ENCODE results near the gene FARP1.

Gene FARP1

GRCh38 chr13:98486412-98486811, 343.5 kb downstream of the FARP1 start:
- 0 out of 2 replicates have a peak, but pooled peaks cover 13% of the 10 kb centered on the region for H4K20me1 ChIP-seq (ENCODE audit: insufficient read depth)
- H3K36me3 ChIP-seq (ENCODE audit: insufficient read depth): no peaks in the 10 kb centered on the region
- H3K9ac ChIP-seq: no peak overlapping the region
- no peak overlapping the region for H2AFZ ChIP-seq (ENCODE audit: low read depth)
- TF ChIP-seq, protein P1, sequence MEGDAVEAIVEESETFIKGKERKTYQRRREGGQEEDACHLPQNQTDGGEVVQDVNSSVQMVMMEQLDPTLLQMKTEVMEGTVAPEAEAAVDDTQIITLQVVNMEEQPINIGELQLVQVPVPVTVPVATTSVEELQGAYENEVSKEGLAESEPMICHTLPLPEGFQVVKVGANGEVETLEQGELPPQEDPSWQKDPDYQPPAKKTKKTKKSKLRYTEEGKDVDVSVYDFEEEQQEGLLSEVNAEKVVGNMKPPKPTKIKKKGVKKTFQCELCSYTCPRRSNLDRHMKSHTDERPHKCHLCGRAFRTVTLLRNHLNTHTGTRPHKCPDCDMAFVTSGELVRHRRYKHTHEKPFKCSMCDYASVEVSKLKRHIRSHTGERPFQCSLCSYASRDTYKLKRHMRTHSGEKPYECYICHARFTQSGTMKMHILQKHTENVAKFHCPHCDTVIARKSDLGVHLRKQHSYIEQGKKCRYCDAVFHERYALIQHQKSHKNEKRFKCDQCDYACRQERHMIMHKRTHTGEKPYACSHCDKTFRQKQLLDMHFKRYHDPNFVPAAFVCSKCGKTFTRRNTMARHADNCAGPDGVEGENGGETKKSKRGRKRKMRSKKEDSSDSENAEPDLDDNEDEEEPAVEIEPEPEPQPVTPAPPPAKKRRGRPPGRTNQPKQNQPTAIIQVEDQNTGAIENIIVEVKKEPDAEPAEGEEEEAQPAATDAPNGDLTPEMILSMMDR (conservative IDR thresholded peaks at IDR 0.05; ENCODE audit: low read depth, low read length): no peak
- no peak overlapping the region for H3K4me2 ChIP-seq
- no peak overlapping the region for H3K4me3 ChIP-seq (IDR thresholded peaks at IDR 0.05; ENCODE audit: insufficient read depth, low read depth, low read length)
- no peaks in the 10 kb centered on the region for H3K27me3 ChIP-seq (ENCODE audit: insufficient read depth, low read depth)
- no peak overlapping the region for H3K27ac ChIP-seq
- peaks cover 80% of the 10 kb centered on the region for H3K4me1 ChIP-seq (ENCODE audit: low read depth, poor library complexity, severe bottlenecking)
- H3K79me2 ChIP-seq (ENCODE audit: insufficient read depth, low read depth): peaks cover 46% of the 10 kb centered on the region

- Histone ChIP-seq H3K9ac (no peak overlapping the region), H3K27ac (no peak overlapping the region), H3K27me3 (ENCODE audit: insufficient read depth, low read depth) (no peaks in the 10 kb centered on the region), H3K4me3 (IDR thresholded peaks at IDR 0.05; ENCODE audit: insufficient read depth, low read depth, low read length) (no peak overlapping the region), H2AFZ (ENCODE audit: low read depth) (no peak overlapping the region), H3K36me3 (ENCODE audit: insufficient read depth) (no peaks in the 10 kb centered on the region), H3K79me2 (ENCODE audit: insufficient read depth, low read depth) (peaks cover 47% of the 10 kb centered on the region), H3K4me2 (no peak overlapping the region), H4K20me1 (ENCODE audit: insufficient read depth) (0 out of 2 replicates have a peak, but pooled peaks cover 16% of the 10 kb centered on the region), H3K4me1 (ENCODE audit: low read depth, poor library complexity, severe bottlenecking) (peaks cover 80% of the 10 kb centered on the region)
- TF ChIP-seq, protein P1 (conservative IDR thresholded peaks at IDR 0.05; ENCODE audit: low read depth, low read length): no peak
These were observed 344.1 kb downstream of the FARP1 start for GRCh38 chr13:98487016-98487415.

GRCh38 chr13:98487522-98487921, 344.6 kb downstream of the FARP1 start:
- Histone ChIP-seq H3K9ac (no peak overlapping the region), H3K36me3 (ENCODE audit: insufficient read depth) (no peaks in the 10 kb centered on the region), H2AFZ (ENCODE audit: low read depth) (no peak overlapping the region), H3K4me1 (ENCODE audit: low read depth, poor library complexity, severe bottlenecking) (peaks cover 80% of the 10 kb centered on the region), H3K4me2 (no peak overlapping the region), H3K79me2 (ENCODE audit: insufficient read depth, low read depth) (peaks cover 52% of the 10 kb centered on the region), H3K27me3 (ENCODE audit: insufficient read depth, low read depth) (no peaks in the 10 kb centered on the region), H4K20me1 (ENCODE audit: insufficient read depth) (0 out of 2 replicates have a peak, but pooled peaks cover 16% of the 10 kb centered on the region), H3K4me3 (IDR thresholded peaks at IDR 0.05; ENCODE audit: insufficient read depth, low read depth, low read length) (no peak overlapping the region), H3K27ac (no peak overlapping the region)
- TF ChIP-seq, protein P1 (conservative IDR thresholded peaks at IDR 0.05; ENCODE audit: low read depth, low read length): no peak

DNA sequence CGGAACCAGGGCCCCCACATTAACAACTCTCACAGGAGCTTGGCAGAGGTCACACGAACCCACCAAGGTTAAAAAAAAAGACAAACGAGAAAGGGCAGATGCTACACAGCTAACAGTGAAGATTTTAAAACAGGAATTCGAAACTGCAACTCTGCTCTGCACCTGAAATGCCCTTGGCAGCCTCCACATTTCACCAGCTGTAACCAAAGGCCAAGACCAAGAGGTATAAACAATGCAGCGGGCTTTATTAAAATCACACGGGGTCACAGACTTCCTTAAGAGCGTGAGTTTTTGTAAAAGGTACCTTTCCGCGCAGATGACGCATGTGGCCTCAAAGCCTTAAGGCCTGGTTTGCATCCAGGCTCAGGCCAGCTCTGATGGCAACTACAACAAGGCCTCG, 345.8 kb downstream of the FARP1 start:
- H3K36me3 ChIP-seq (ENCODE audit: insufficient read depth): no peaks in the 10 kb centered on the region
- 0 out of 2 replicates have a peak, but pooled peaks cover 16% of the 10 kb centered on the region for H4K20me1 ChIP-seq (ENCODE audit: insufficient read depth)
- peaks cover 88% of the 10 kb centered on the region for H3K4me1 ChIP-seq (ENCODE audit: low read depth, poor library complexity, severe bottlenecking)
- H3K27ac ChIP-seq: peak overlapping the region; percentile 38
- H2AFZ ChIP-seq (ENCODE audit: low read depth): no peak overlapping the region
- H3K79me2 ChIP-seq (ENCODE audit: insufficient read depth, low read depth): peaks cover 55% of the 10 kb centered on the region
- H3K9ac ChIP-seq: peak overlapping the region; percentile 23; the same call in 1 of the 2 replicates
- peak overlapping the region; percentile 43 for H3K4me2 ChIP-seq
- TF ChIP-seq, protein P1 (conservative IDR thresholded peaks at IDR 0.05; ENCODE audit: low read depth, low read length): no peak
- no peak overlapping the region for H3K4me3 ChIP-seq (IDR thresholded peaks at IDR 0.05; ENCODE audit: insufficient read depth, low read depth, low read length)
- no peaks in the 10 kb centered on the region for H3K27me3 ChIP-seq (ENCODE audit: insufficient read depth, low read depth)
